K562 (cell line): Measurements from ENCODE around the gene PTGES3L. TPM values are rescaled to one million over a fixed set of nuclear protein-coding genes. Genes with fewer than 3 reads are reported as not detected.
A peak's percentile ranks its signal among the peaks of the same experiment; 100 is the strongest.

Source experiments
- BRD4 ChIP-seq: fragments of 200-600 bp; sonication (generic); IDR thresholded peaks from 2 replicates; pipeline ENCODE4 v1.6.1; 2017; ENCODE audit warnings: inconsistent platforms
- CBX5 ChIP-seq: IDR thresholded peaks from 2 replicates; pipeline ENCODE4 v1.6.1; 2014; ENCODE audit warnings: low read depth, borderline replicate concordance
- GABPB1 ChIP-seq: sonication (generic); formaldehyde crosslinking; IDR thresholded peaks from 2 replicates; pipeline ENCODE4 v1.8.0; 2022; ENCODE audit warnings: mild to moderate bottlenecking, missing genetic modification reagents
- HDAC6 ChIP-seq: IDR thresholded peaks from 2 replicates; pipeline ENCODE4 v1.6.1; 2012; ENCODE audit warnings: low read depth, mild to moderate bottlenecking, control low read depth, inconsistent platforms, low read length, moderate library complexity
- MCM7 ChIP-seq, 2 experiments: fragments of 450-650 bp; IDR thresholded peaks; 2 replicates each; pipeline ENCODE4 v1.6.1; 2016 to 2018
- MEF2D ChIP-seq: conservative IDR thresholded peaks from 2 replicates; pipeline ENCODE4 v1.6.1; 2016; ENCODE audit warnings: low read depth, missing genetic modification characterization, missing compliant biosample characterization
- POLR2AphosphoS5 ChIP-seq: IDR thresholded peaks from 2 replicates; pipeline ENCODE4 v1.6.1; 2011; ENCODE audit warnings: mild to moderate bottlenecking, low read depth, low read length, moderate library complexity; ENCODE audit not compliant: control insufficient read depth, insufficient read depth
- PTRF ChIP-seq: fragments of 450-650 bp; IDR thresholded peaks from 2 replicates; pipeline ENCODE4 v1.6.1; 2016; ENCODE audit warnings: mild to moderate bottlenecking, missing genetic modification characterization, missing compliant biosample characterization
- SIX5 ChIP-seq, 2 experiments: IDR thresholded peaks; 2 replicates each; pipeline ENCODE4 v1.6.1; 2011; ENCODE audit warnings: low read length in 2 of 2, borderline replicate concordance in 1 of 2, low read depth in 1 of 2, mild to moderate bottlenecking in 1 of 2, moderate library complexity in 1 of 2; ENCODE audit not compliant: insufficient read depth in 1 of 2
- ZFP30 ChIP-seq: fragments of 250-450 bp; sonication (Bioruptor Pico); IDR thresholded peaks from 2 replicates; pipeline ENCODE4 v1.8.0; 2022; ENCODE audit warnings: moderate library complexity, mild to moderate bottlenecking, inconsistent platforms, borderline replicate concordance
- ZMIZ1 ChIP-seq, 2 experiments: fragments of 150-350 bp in 1 of 2; IDR thresholded peaks; 2 replicates each; pipeline ENCODE4 v1.6.1; 2012 to 2016; ENCODE audit warnings: low read depth in 2 of 2, low read length in 2 of 2, mild to moderate bottlenecking in 1 of 2, moderate library complexity in 1 of 2
- ZNF282 ChIP-seq: sonication (generic); formaldehyde crosslinking; IDR thresholded peaks from 2 replicates; pipeline ENCODE4 v1.8.1; 2023; ENCODE audit warnings: missing genetic modification reagents
- ZNF384 ChIP-seq: IDR thresholded peaks from 2 replicates; pipeline ENCODE4 v1.6.1; 2012; ENCODE audit warnings: low read depth, low read length, improper control_type of control experiment
- ZNF436 ChIP-seq: fragments of 250-450, 450-650 bp; sonication (Bioruptor Pico); formaldehyde crosslinking; IDR thresholded peaks from 2 replicates; pipeline ENCODE4 v1.7.0; 2020; ENCODE audit warnings: mild to moderate bottlenecking
- polyA plus RNA-seq, 8 experiments: library from polyadenylated mRNA; depleted of rRNA in 4 of 8; stranded (reverse) in 5 of 8; unstranded in 3 of 8; fragments of >200 nt; fragmentation: Nextera tagmentation in 2 of 8; fragmentation: Illumina TruSeq in 1 of 8; extraction: Ambion mirVana in 2 of 8; extraction: Trizol in 1 of 8; gene quantifications; 2 replicates each; pipeline versions ENCODE4 v1.2.1 to v1.2.3, GENCODE V29; 2011 to 2014; ENCODE audit warnings: inconsistent platforms in 1 of 8, missing spikeins in 1 of 8
- total RNA-seq, 7 experiments: library from RNA; depleted of rRNA in 6 of 7; stranded (reverse); fragments of >200 nt in 6 of 7; fragmentation: Illumina TruSeq in 2 of 7; extraction: Trizol in 2 of 7; gene quantifications; 2 replicates each; pipeline versions ENCODE4 v1.2.1 to v1.2.3, GENCODE V29; 2011 to 2021; ENCODE audit warnings: low replicate concordance in 1 of 7
- TF ChIP-seq, protein P1 (sequence below): fragments of 450-650 bp; IDR thresholded peaks from 2 replicates; pipeline ENCODE4 v1.6.1; 2018; ENCODE audit not compliant: partially characterized antibody
- TF ChIP-seq, protein P2 (sequence below): fragments of 450-650 bp; formaldehyde crosslinking; IDR thresholded peaks from 2 replicates; pipeline ENCODE4 v1.4.0; 2020; ENCODE audit warnings: mild to moderate bottlenecking, moderate library complexity
- TF ChIP-seq, protein P3 (sequence below), 2 experiments: IDR thresholded peaks; 2 replicates each; pipeline ENCODE4 v1.6.1; 2011; ENCODE audit warnings: borderline replicate concordance in 1 of 2, control low read depth in 1 of 2, low read depth in 1 of 2, low read length in 1 of 2, mild to moderate bottlenecking in 1 of 2, mixed read lengths in 1 of 2, moderate library complexity in 1 of 2; ENCODE audit not compliant: insufficient read depth in 1 of 2, insufficient read length in 1 of 2, poor library complexity in 1 of 2, severe bottlenecking in 1 of 2; ENCODE audit errors: extremely low read depth in 1 of 2

PTGES3L gene
- total and polyA plus RNA-seq, 9 of the 15 experiments (the other 6 are each of a cell fraction or from before 2014, with no cell fraction given): 6.0 to 16.0 (median 9.6) TPM

DNA sequence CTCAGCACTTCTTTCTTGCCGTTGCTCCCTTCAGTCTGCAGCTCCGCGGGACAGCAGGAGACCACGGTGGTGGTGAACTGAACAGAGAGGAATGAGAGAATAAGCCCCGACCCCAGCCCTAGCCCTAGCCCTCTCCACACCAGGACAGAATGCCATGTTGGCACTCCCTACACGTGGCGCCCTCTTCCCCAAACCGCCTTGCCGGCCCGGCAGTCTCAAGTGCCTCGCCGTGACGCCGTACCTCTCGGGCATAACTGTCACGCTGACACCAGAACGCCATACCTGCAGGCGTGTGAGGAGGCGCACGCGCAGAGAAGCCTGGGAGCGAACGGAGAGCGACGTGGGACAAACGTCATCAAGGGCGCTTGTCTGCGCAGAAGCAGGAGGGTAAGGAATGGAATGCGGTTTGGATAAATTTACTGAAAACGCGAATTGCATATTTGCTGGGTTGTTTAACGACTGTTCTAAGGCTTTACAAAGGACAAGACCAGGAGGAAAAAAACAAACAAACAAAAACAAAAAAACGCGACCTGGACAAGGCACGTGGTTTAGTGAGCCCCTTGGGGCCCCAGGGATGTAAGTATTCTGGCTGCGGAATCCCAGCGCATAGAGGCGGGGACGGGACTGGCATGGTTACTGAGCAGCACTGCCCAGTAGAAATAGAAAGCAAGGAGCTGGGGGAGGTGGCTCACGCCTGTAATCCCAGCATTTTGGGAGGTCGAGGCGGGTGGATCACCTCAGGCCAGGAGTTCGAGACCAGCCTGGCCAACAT lies 15.5 kb downstream of the PTGES3L start, which contains the start of gene AARSD1 (continued):
- TF ChIP-seq, protein P1, sequence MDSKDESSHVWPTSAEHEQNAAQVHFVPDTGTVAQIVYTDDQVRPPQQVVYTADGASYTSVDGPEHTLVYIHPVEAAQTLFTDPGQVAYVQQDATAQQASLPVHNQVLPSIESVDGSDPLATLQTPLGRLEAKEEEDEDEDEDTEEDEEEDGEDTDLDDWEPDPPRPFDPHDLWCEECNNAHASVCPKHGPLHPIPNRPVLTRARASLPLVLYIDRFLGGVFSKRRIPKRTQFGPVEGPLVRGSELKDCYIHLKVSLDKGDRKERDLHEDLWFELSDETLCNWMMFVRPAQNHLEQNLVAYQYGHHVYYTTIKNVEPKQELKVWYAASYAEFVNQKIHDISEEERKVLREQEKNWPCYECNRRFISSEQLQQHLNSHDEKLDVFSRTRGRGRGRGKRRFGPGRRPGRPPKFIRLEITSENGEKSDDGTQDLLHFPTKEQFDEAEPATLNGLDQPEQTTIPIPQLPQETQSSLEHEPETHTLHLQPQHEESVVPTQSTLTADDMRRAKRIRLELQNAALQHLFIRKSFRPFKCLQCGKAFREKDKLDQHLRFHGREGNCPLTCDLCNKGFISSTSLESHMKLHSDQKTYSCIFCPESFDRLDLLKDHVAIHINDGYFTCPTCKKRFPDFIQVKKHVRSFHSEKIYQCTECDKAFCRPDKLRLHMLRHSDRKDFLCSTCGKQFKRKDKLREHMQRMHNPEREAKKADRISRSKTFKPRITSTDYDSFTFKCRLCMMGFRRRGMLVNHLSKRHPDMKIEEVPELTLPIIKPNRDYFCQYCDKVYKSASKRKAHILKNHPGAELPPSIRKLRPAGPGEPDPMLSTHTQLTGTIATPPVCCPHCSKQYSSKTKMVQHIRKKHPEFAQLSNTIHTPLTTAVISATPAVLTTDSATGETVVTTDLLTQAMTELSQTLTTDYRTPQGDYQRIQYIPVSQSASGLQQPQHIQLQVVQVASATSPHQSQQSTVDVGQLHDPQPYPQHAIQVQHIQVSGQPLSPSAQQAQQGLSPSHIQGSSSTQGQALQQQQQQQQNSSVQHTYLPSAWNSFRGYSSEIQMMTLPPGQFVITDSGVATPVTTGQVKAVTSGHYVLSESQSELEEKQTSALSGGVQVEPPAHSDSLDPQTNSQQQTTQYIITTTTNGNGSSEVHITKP: peak; percentile 40
- TF ChIP-seq ZMIZ1 (IDR thresholded peaks at IDR 0.05; ENCODE audit: low read depth in 2 of 2, low read length in 2 of 2) (no peak; a peak in 1 of 4 replicates), ZNF436 (no peak), PTRF (tag) (no peak), GABPB1 (CRISPR knock-in tag) (no peak), ZFP30 (CRISPR knock-in tag) (no peak), ZNF384 (no peak; the same call in 1 of the 2 replicates), ZNF282 (CRISPR knock-in tag) (no peak), HDAC6 (no peak), MCM7 (IDR thresholded peaks at IDR 0.05) (no peak), MEF2D (tag) (no peak), BRD4 (no peak), CBX5 (no peak), POLR2AphosphoS5 (peak; percentile 93), SIX5 (IDR thresholded peaks at IDR 0.05; ENCODE audit: borderline replicate concordance in 1 of 2, insufficient read depth in 1 of 2, low read depth in 1 of 2, low read length in 2 of 2) (no peak)
- TF ChIP-seq, protein P2, sequence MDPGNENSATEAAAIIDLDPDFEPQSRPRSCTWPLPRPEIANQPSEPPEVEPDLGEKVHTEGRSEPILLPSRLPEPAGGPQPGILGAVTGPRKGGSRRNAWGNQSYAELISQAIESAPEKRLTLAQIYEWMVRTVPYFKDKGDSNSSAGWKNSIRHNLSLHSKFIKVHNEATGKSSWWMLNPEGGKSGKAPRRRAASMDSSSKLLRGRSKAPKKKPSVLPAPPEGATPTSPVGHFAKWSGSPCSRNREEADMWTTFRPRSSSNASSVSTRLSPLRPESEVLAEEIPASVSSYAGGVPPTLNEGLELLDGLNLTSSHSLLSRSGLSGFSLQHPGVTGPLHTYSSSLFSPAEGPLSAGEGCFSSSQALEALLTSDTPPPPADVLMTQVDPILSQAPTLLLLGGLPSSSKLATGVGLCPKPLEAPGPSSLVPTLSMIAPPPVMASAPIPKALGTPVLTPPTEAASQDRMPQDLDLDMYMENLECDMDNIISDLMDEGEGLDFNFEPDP (CRISPR knock-in tag): no peak
- TF ChIP-seq, protein P3, sequence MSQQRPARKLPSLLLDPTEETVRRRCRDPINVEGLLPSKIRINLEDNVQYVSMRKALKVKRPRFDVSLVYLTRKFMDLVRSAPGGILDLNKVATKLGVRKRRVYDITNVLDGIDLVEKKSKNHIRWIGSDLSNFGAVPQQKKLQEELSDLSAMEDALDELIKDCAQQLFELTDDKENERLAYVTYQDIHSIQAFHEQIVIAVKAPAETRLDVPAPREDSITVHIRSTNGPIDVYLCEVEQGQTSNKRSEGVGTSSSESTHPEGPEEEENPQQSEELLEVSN (IDR thresholded peaks at IDR 0.05; ENCODE audit: borderline replicate concordance in 1 of 2, extremely low read depth in 1 of 2, insufficient read depth in 1 of 2, insufficient read length in 1 of 2, low read depth in 1 of 2, low read length in 1 of 2, poor library complexity in 1 of 2, severe bottlenecking in 1 of 2): peak; percentile 73 to 87
